Testis (tissue), 2 donors: ENCODE data around the gene REV1.

Experiments
- POLR2A ChIP-seq: fragments of 450-650 bp; IDR thresholded peaks from one replicate; pipeline ENCODE4 v1.6.1; 2017; ENCODE audit warnings: antibody characterized with exemption, mild to moderate bottlenecking, moderate library complexity
- TF ChIP-seq, protein P1 (sequence below), 3 experiments: fragments of 450-650 bp in 2 of 3; fragments of 200-600 bp in 1 of 3; sonication (generic) in 1 of 3; IDR thresholded peaks; one replicate each; pipeline ENCODE4 v1.5.1; 2016 to 2019; ENCODE audit warnings: antibody characterized with exemption in 3 of 3, mild to moderate bottlenecking in 2 of 3, moderate library complexity in 1 of 3

DNA sequence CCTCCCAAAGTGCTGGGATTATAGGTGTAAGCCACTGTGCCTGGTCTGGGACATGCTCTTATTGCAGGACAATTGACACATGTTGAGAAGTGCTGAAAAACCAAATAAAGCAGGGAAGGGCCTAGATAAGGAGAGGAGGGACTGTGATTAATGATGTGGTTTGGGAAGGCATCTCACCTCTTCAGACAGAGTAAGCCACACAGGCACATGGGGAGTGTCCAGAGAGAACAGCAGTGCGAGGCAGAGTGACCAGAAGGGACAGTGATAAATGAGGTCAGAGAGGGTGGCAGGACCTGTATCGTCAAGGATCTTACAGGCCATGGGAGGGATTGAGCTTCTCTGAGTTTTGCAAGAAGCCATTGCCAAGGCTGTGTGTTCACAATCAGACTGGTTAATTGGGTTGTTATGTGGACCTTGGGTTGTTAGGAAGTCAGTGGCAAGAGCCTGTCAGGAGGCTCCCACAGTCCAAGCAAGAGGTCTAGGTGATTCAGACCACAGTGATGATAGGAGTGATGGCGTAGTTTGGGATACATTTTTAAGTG lies 94.2 kb downstream of the REV1 start:
- TF ChIP-seq, protein P1, sequence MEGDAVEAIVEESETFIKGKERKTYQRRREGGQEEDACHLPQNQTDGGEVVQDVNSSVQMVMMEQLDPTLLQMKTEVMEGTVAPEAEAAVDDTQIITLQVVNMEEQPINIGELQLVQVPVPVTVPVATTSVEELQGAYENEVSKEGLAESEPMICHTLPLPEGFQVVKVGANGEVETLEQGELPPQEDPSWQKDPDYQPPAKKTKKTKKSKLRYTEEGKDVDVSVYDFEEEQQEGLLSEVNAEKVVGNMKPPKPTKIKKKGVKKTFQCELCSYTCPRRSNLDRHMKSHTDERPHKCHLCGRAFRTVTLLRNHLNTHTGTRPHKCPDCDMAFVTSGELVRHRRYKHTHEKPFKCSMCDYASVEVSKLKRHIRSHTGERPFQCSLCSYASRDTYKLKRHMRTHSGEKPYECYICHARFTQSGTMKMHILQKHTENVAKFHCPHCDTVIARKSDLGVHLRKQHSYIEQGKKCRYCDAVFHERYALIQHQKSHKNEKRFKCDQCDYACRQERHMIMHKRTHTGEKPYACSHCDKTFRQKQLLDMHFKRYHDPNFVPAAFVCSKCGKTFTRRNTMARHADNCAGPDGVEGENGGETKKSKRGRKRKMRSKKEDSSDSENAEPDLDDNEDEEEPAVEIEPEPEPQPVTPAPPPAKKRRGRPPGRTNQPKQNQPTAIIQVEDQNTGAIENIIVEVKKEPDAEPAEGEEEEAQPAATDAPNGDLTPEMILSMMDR (IDR thresholded peaks at IDR 0.05), result no peak
- no peak for TF ChIP-seq POLR2A
